ENCODE results near the gene ATR. TPM values are rescaled to one million over a fixed set of nuclear protein-coding genes. Genes with fewer than 3 reads are reported as not detected.

Gene ATR
- total RNA-seq, 1 donor from 2014 or later: 47.4 TPM

- intact Hi-C loops (cut with micrococcal nuclease): no loop called here
- no peak for ATAC-seq (ENCODE audit: low read depth)
Measured at GRCh38 chr3:142450881-142451280, 127.7 kb downstream of the ATR start.

GRCh38 chr3:142450189-142450588, 128.3 kb downstream of the ATR start:
- Mint-ChIP-seq H3K4me1 (peaks cover 31% of the 10 kb centered on the region), H3K4me3 (no peak overlapping the region)

More at GRCh38 chr3:142450881-142451280, 127.7 kb downstream of the ATR start:
- peaks cover 24% of the 10 kb centered on the region for H3K4me1 Mint-ChIP-seq
- POLR2A ChIA-PET: no interaction called here
- H3K27me3 Mint-ChIP-seq: no peaks in the 10 kb centered on the region
- H3K36me3 Mint-ChIP-seq (ENCODE audit: low read depth): peaks cover 63% of the 10 kb centered on the region
- DNase-seq: no peak
- no peak overlapping the region for H3K27ac Mint-ChIP-seq
- no peak overlapping the region for H3K4me3 Mint-ChIP-seq
- TF ChIP-seq CTCF (IDR thresholded peaks at IDR 0.05): no peak
- H3K9me3 Mint-ChIP-seq: no peaks in the 10 kb centered on the region
- CTCF ChIA-PET: no interaction called here

GRCh38 chr3:142447852-142448823, 130.4 kb downstream of the ATR start, which contains the start of gene XRN1:
Gene XRN1, minus strand, starts transcription at chr3:142448037. Its CDS starts 93 bp downstream, at chr3:142447944.
- no peaks in the 10 kb centered on the region for H3K9me3 Mint-ChIP-seq
- CTCF ChIA-PET: no interaction called here
- peak; percentile 97 for ATAC-seq (ENCODE audit: low read depth)
- TF ChIP-seq CTCF (IDR thresholded peaks at IDR 0.05): no peak
- H3K27ac Mint-ChIP-seq: peak within 1 kb of the TSS; percentile 98
- no peaks in the 10 kb centered on the region for H3K27me3 Mint-ChIP-seq
- intact Hi-C loops (cut with micrococcal nuclease): loop anchor here (1.0 to 5.0 kb wide), 11 partner anchors 130 to 1524 kb away; partner anchors contain the start of genes ATP1B3, ATR, DIPK2A and GK5
- POLR2A ChIA-PET: interaction anchor here (0.6 to 2.3 kb wide), 6 partner anchors 130 to 1136 kb away, joined by 3 to 14 read pairs (median 6); partner anchors contain the start of genes ATR, RNF7 and U2SURP
- DNase-seq: peak; percentile 96
- peaks cover 44% of the 10 kb centered on the region for H3K4me1 Mint-ChIP-seq
- peaks cover 46% of the 10 kb centered on the region for H3K36me3 Mint-ChIP-seq (ENCODE audit: low read depth)
- peak within 1 kb of the TSS; percentile 97 for H3K4me3 Mint-ChIP-seq

More at GRCh38 chr3:142450189-142450588, 128.3 kb downstream of the ATR start:
- H3K9me3 Mint-ChIP-seq: no peaks in the 10 kb centered on the region
- TF ChIP-seq CTCF (IDR thresholded peaks at IDR 0.05): no peak
- intact Hi-C loops (cut with micrococcal nuclease): no loop called here
- no peaks in the 10 kb centered on the region for H3K27me3 Mint-ChIP-seq
- H3K36me3 Mint-ChIP-seq (ENCODE audit: low read depth): peaks cover 56% of the 10 kb centered on the region
- ATAC-seq (ENCODE audit: low read depth) (no peak), DNase-seq (no peak)
- ChIA-PET CTCF (no interaction called here), POLR2A (interaction anchor here (0.9 kb wide), 1 partner anchor 128 kb away, joined by 3 read pairs; the partner anchor contains the start of gene ATR)
- no peak overlapping the region for H3K27ac Mint-ChIP-seq

- ATAC-seq (ENCODE audit: low read depth) (peak; percentile 31), DNase-seq (peak; percentile 34)
- Mint-ChIP-seq H3K27me3 (no peaks in the 10 kb centered on the region), H3K36me3 (ENCODE audit: low read depth) (peaks cover 40% of the 10 kb centered on the region), H3K9me3 (no peaks in the 10 kb centered on the region), H3K4me3 (peak overlapping the region; percentile 97), H3K4me1 (peaks cover 48% of the 10 kb centered on the region), H3K27ac (peak overlapping the region; percentile 98)
- no peak for TF ChIP-seq CTCF (IDR thresholded peaks at IDR 0.05)
- ChIA-PET CTCF (interaction anchor here (1.0 kb wide), 1 partner anchor 8 kb away, joined by 3 read pairs; no protein-coding TSS in a partner anchor), POLR2A (interaction anchor here (0.6 to 2.3 kb wide), 6 partner anchors 131 to 1136 kb away, joined by 3 to 14 read pairs (median 6); partner anchors contain the start of genes ATR, RNF7 and U2SURP)
- intact Hi-C loops (cut with micrococcal nuclease): loop anchor here (1.0 to 5.0 kb wide), 8 partner anchors 275 to 1525 kb away; partner anchors contain the start of genes ATP1B3, DIPK2A, RASA2 and SLC25A36
Measured at GRCh38 chr3:142447301-142447851, 131.2 kb downstream of the ATR start.
